Brain pericyte (primary cell): Measurements from ENCODE around the gene SHANK1.
"Not testable (repeated sequence)": the region's sequence is repeated elsewhere in the genome, so short reads cannot be mapped to it uniquely, and the experiment has no call there.

Experiments used
- DNase-seq: peaks from one replicate; pipeline ENCODE4 v3.0.0-alpha.2; 2012; ENCODE audit warnings: low read depth, low spot score

The SHANK1 gene

DNA sequence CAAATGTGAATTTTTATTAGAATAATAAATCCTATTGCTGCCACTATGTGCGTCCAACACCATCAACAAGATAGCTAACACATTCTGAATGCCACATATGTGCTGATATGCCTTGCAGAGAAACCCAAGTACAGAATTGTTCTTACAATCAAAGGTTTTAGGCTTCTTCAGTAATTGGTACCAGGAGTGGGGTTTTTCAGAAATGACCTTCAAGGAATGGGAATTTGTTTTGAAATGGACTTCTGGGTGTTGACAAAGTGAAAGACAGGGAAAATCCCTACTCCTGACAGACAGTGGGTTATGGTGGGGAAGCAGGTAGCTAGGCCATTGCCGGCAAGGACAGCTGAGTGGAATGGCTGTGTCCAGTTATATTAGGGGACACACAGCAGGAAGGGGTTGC, 85.6 kb downstream of the SHANK1 start:
- DNase-seq, result no peak

DNA sequence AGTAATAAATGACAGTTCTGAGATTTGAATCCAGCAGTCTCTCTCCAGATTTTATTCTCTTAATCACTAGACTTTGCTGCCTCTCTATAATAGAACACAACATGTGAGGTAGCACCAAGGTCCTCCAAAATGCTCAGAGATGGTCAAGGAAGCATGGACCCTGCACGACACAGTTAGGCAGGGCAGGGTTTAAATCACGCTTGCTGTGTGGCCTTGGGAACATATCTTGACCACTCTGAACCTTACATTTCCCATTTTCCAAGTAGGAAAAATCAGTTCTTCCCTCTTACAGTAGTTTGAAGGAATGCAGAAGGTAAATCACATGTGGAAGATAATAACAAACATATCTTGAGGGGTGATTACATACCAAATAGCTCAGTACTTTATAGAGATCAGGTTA, 86.2 kb downstream of the SHANK1 start:
- DNase-seq, result no peak

DNA sequence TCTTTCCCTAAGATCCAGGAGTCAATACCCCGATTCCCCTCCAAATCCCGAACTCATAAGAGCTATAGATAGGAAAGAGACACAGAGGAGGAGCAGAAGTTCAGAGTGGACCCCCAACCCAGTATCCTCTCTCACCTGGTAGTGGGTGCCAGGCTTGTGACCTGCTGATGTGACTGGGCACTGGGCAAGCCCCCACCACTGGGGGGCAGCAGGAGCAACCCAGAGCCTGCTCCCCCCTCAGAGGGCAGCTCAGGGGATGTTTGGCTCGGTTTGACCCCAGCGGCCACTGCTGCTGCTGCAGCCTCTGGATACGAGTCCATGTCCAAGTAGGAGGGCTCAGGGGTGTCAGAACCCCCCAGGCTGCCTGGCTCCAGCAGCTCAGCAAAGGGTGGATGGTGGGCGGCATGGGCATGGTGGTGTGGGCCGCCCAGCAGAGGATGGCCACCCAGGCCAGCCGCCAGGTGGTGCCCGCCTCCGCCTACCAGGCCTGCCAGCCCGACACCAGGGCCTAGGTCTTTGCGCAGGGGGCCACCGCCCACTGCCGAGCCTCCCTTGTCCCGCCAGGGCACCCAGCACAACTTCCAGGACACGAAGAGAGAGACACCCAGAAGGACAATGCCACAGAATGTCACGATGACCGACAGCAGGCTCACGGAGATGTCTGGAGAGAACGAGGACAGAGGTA, 87.3 kb downstream of the SHANK1 start:
- no peak for DNase-seq

DNA sequence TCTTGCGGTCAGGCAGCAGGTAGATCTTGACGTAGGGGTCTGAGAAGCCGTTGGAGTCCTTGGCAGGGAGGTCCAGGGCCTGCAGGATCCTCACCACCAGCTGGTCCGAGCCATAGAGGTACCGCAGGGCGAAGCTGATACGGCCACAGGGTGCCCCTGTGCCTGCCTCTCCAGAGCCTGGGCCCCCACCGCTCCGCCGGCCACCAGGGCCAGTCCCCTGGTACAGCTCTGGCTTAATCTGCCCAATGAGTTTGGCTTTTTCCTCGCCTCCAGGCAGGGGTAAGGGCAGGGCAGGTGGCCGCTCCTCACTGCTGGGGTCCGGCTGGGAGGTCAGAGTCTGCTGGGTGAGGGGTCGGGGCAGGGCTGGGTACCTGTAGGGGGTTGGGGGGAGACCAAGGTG, 89.8 kb downstream of the SHANK1 start:
- DNase-seq, result no peak

DNA sequence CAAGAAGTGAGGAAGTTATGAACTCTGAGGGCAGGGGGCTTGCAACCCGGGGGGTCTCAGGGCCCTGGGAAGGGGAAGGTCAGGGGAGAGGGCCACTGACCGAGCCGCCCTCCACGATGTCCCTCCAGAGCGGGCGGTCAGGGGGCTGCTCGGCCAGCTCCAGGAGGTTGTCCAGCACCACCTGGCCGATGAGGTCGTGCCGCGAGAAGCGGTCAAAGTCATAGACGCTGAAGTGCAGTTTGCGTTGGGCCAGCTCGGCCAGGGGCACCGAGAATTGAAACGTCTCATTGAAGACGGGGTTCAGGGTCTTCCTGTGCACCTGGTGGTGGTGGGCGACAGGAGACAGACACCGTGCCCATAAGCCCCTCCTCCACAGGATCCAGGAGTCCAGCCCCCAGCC, 90.4 kb downstream of the SHANK1 start:
- DNase-seq, result no peak

DNA sequence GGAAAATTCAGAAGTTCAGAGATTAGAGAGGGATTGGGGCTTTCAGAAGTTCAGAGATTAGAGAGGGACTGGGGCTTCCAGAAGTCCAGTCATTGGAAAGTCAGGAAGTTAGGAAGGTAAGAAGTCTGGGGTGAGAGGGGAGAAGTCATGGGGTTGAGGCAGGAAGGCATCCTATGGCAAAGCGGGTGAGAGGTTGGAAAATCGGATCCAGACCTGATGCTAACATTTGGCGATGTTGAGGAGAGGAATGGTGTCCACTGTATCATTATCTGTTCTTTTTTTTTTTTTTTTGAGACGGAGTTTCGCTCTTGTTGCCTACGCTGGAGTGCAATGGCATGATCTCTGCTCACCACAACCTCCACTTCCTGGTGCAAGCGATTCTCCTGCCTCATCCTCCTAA, 91.1 kb downstream of the SHANK1 start:
- DNase-seq, result no peak

DNA sequence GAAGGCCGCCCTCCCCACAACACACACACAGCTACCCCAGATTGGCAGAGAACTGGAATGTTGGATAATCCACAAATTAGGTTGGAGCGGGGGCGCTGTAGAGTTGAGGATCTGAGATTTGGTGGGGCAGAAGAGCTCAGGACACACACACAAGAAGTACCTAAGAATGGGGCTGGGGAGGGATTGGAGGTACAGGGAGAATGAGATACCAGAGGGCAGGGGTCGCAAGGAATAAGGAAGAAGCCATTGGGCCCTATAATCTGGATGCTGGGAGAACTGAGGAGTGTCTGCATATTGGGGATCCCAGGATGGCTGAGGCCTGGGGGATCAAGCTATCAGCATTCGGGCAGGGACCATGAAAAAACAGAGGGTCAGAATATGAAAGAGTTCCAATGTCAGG, 91.5 kb downstream of the SHANK1 start:
- no peak for DNase-seq

DNA sequence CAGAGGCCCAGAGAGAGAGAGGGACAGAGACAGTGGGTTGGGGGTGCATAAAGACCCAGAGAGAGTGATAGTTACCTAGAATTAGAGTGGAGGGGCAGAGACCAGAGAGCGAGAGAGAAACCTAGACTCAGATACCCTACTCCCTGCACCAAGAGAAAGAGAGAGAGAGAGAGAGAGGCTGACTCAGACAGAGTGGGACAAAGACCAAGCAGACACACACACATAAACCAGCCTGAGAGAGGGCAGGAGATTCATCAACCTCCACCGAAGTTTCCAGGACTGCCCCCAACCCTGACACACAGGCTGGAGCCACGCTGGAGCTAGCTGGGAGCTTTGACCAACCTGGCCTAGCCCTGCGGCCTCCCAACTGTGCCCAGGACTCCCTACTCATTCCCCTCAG, 92.8 kb downstream of the SHANK1 start:
- no peak for DNase-seq

DNA sequence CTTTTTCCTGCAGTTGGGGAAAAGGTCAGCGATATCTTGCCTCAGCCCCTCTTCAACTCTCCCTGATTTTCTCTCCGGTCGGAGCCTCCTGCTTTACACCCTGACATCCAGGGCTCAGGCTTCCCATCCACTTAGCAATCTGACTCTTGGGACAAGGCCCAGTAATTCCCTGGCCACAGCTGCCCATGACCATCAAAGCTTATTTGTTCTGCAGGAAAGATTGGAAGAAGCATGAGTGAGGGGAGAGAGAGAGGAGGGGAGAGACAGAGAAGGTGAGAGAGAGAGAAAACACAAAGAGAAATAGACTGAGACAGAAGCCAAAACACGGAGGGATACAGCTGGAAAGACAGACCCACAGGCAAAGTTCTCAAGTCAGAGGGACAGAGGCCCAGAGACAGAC, 93.6 kb downstream of the SHANK1 start:
- no peak for DNase-seq

DNA sequence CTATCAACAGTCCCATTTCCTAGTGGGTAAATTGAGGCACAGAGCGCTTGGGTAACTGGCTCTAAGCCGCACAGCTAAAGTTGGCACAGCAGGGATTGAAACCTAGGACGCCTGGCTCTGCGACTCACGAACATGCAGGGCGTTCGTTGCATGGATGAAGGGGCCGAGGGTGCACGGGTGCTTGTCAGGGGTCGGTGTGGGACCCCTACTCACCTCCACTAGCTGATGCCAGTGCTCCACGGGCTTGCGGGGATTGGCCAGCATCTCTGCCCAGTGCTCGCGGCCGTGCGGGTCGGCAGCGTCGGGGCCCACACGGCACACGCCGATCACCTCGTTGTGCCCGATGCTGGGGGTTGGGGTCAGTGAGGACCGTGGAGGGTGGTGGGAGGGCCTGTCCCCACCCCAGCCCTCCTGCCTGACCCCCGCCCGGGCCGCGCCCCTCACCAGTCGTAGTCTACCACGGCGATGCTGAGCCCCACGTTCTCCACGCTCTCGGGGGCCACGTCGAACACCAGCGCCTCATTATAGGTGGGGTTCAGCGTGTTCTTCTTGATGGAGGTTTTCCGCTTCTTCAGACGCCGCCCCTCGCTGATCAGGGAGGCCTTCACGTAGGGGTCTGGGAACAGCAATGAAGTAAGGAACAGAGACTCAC, 94.5 kb downstream of the SHANK1 start:
- no peak for DNase-seq

DNA sequence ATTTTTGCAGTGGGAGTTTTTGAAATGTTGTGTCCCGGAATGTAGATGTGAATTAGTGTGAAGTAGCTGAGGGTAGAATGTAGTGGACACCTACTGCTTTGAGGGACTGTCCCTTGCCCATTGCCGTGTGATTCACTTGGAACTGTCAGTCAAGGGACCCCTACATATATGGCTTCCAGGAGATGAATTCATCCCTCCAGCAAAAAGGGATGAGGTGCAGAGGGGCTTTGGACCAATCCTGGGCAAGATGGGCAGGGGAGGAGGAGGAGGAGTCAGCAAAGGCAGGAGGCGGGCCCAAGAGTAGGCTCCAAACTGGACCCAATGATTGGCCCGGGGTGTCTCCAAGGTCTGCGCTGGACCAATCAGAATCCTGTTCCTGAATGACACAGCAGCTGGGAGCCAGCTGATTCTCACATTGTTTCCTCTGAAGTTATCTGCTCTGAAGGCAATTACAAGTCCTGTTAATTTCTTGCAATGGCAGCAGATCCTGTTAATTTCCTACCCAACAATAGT, 99.2 kb downstream of the SHANK1 start:
- DNase-seq, result not testable (repeated sequence)

DNA sequence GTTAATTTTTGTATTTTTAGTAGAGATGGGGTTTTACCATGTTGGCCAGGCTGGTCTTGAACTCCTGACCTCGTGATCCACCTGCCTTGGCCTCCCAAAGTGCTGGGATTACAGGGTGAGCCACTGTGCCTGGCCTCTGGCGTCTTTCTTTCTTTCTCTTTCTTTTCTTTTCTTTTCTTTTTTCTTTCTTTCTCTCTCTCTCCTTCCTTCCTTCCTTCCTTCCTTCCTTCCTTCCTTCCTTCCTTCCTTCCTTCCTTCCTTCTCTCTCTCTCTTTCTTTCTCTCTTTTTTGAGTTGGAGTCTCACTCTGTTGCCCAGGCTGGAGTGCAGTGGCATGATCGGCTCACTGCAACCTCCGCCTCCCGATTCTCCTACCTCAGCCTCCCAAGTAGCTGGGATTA, 100.4 kb downstream of the SHANK1 start:
- not testable (repeated sequence) for DNase-seq

DNA sequence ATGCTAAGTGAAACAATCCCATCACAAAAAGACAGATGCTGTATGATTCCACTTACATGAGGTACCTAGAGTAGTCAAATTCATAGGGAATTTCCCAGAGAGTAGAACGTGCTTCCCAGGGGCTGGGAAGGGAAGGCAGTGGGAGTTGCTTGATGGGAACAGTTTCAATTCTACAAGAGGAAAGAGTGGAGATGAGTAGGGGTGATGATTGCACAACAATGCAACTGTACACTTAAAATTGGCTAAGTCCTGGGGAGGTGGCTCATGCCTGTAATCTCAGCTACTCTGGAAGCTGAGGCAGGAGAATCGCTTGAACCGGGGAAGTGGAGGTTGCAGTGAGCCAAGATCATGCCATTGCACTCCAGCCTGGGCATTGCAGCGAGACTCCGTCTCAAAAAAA, 101.2 kb downstream of the SHANK1 start:
- not testable (repeated sequence) for DNase-seq

DNA sequence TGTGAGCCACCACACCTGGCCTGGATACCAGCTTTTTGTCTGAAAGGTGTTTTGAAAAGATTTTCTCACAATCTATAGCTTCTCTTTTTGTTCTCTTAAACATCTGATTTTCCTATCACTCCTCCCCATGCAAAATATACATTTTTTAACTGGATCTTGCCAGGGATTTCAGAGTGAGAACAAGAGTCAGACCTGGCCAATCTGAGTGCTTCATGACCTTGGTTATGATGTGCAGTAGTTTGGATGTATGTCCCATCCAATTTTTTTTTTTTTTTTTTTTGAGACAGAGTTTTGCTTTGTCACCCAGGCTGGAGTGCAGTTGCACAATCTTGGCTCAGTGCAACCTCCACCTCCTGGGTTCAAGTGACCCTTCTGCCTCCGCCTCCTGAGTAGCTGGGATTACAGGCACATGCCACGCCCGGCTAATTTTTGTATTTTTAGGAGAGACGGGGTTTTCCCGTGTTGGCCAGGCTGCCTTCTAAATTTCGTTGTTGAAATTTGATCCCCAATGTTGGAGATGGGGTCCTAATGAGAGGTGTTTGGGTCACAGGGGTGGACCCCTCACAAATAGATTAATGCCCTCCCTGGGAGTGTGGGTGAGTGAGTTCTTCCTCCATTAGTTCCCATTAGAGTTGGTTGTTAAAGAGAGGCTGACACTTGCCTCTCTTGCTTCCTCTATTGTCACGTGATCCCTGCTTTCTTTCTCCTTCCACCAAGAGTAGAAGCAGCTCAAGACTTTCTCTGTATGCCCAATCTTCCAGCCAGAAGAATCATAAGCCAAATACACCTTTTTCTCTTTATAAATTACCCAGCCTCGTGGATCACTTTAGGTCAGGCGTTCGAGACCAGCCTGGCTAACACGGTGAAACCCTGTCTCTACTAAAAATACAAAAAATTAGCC, 106.8 kb downstream of the SHANK1 start:
- DNase-seq, result not testable (repeated sequence)
